GM12878 (cell line): ENCODE data around the gene GPLD1. TPM values are rescaled to one million over a fixed set of nuclear protein-coding genes. Genes with fewer than 3 reads are reported as not detected.

Source experiments
- ATAC-seq: fragments of 200-7000 bp; cut with Tn5 transposase; 3 replicates; pipeline ENCODE4 v1.9.1; 2020; ENCODE audit warnings: mild to moderate bottlenecking, moderate library complexity
- BruUV-seq: library from RNA; stranded (reverse); fragments of 400-500 nt; replicated peaks from 2 replicates; lab custom pipeline; 2021; lab: Mats Ljungman, UMichigan
- CTCF ChIA-PET: fragments of 300-600 bp; sonication (Branson Sonifier 250); formaldehyde crosslinking; extraction: SDS; loops from one replicate; lab custom pipeline; 2021; ENCODE audit warnings: inconsistent platforms; lab: Yijun Ruan, JAX
- POLR2A ChIA-PET: fragments of 350-600 bp; formaldehyde crosslinking; extraction: SDS; loops from one replicate; lab custom pipeline; 2021; ENCODE audit warnings: inconsistent platforms; lab: Charles Lee
- RAD21 ChIA-PET: fragments of 300-600 bp; sonication (Branson Sonifier 250); formaldehyde crosslinking; loops from one replicate; lab custom pipeline; 2023; ENCODE audit warnings: antibody characterized with exemption; ENCODE audit not compliant: unreplicated experiment; lab: Charles Lee
- SMC1A ChIA-PET: fragments of 300-600 bp; sonication (Branson Sonifier 250); formaldehyde crosslinking; loops from one replicate; lab custom pipeline; 2023; ENCODE audit not compliant: unreplicated experiment, uncharacterized antibody; lab: Charles Lee
- DNase-seq: peaks from one replicate; pipeline ENCODE4 v3.0.0-alpha.2; 2011; ENCODE audit warnings: low read depth, low spot score
- FAIRE-seq: peaks from 3 replicates; lab custom pipeline; 2011; peaks lifted over from hg19 to GRCh38; lab: Jason Lieb, UNC
- H2AFZ ChIP-seq: 2 replicates; pipeline ENCODE4 v1.6.0; 2011; ENCODE audit warnings: low read depth, low read length, control low read depth; ENCODE audit not compliant: control insufficient read depth
- H3K27ac ChIP-seq: 2 replicates; pipeline ENCODE4 v1.5.1; 2011; ENCODE audit warnings: control low read depth; ENCODE audit not compliant: control insufficient read depth, insufficient read depth
- H3K27me3 ChIP-seq, 2 experiments: replicated peaks in 1 of 2; 2 replicates each; pipeline versions ENCODE4 v1.6.0 to v1.6.1; 2011; ENCODE audit warnings: low read length in 1 of 2; ENCODE audit not compliant: control insufficient read depth in 2 of 2, insufficient read depth in 2 of 2
- H3K36me3 ChIP-seq, 2 experiments: 2 replicates each; pipeline ENCODE4 v1.5.1; 2011; ENCODE audit warnings: low read length in 1 of 2; ENCODE audit not compliant: control insufficient read depth in 2 of 2, insufficient read depth in 2 of 2
- H3K4me1 ChIP-seq: 2 replicates; pipeline ENCODE4 v1.6.1; 2011; ENCODE audit warnings: mild to moderate bottlenecking, low read length, moderate library complexity, mixed read lengths; ENCODE audit not compliant: control insufficient read depth, insufficient read depth
- H3K4me2 ChIP-seq: 2 replicates; pipeline ENCODE4 v1.6.0; 2011; ENCODE audit warnings: control low read depth; ENCODE audit not compliant: control insufficient read depth, insufficient read depth
- H3K4me3 ChIP-seq: fragments of 200-600 bp; sonication (generic); 2 replicates; pipeline ENCODE4 v1.5.1; 2016
- H3K79me2 ChIP-seq: 2 replicates; pipeline ENCODE4 v1.6.0; 2011; ENCODE audit warnings: low read length; ENCODE audit not compliant: control insufficient read depth, insufficient read depth
- H3K9ac ChIP-seq: 2 replicates; pipeline ENCODE4 v1.8.0; 2011; ENCODE audit warnings: low read length, control low read depth, mixed read lengths; ENCODE audit not compliant: control insufficient read depth, insufficient read depth
- H3K9me3 ChIP-seq: replicated peaks from 3 replicates; pipeline ENCODE4 v1.5.1; 2011; ENCODE audit warnings: mild to moderate bottlenecking, low read length; ENCODE audit not compliant: control insufficient read depth, insufficient read depth
- H4K20me1 ChIP-seq: 2 replicates; pipeline ENCODE4 v1.6.0; 2011; ENCODE audit not compliant: control insufficient read depth, insufficient read depth
- BCL3 ChIP-seq: IDR thresholded peaks from 2 replicates; pipeline ENCODE4 v1.6.1; 2011; ENCODE audit warnings: borderline replicate concordance, low read depth, mild to moderate bottlenecking, moderate library complexity, low read length; ENCODE audit not compliant: insufficient read depth, poor library complexity, severe bottlenecking
- DPF2 ChIP-seq: fragments of 450-650 bp; IDR thresholded peaks from 2 replicates; pipeline ENCODE4 v1.6.1; 2017; ENCODE audit warnings: mild to moderate bottlenecking
- FOXK2 ChIP-seq: fragments of 450-650 bp; IDR thresholded peaks from 2 replicates; pipeline ENCODE4 v1.6.1; 2017; ENCODE audit warnings: mild to moderate bottlenecking, moderate library complexity
- KAT2A ChIP-seq: conservative IDR thresholded peaks from 2 replicates; pipeline ENCODE4 v1.6.1; 2011; ENCODE audit warnings: low read depth, low read length; ENCODE audit not compliant: control insufficient read depth
- MXI1 ChIP-seq: fragments of 150-350 bp; IDR thresholded peaks from 2 replicates; pipeline ENCODE4 v1.6.1; 2011; ENCODE audit warnings: low read depth, mild to moderate bottlenecking, inconsistent platforms, low read length, improper control_type of control experiment
- NKRF ChIP-seq: fragments of 450-650 bp; conservative IDR thresholded peaks from 2 replicates; pipeline ENCODE4 v1.6.1; 2017; ENCODE audit warnings: mild to moderate bottlenecking, moderate library complexity
- RB1 ChIP-seq: fragments of 450-650 bp; formaldehyde crosslinking; IDR thresholded peaks from 2 replicates; pipeline ENCODE4 v1.6.1; 2017; ENCODE audit warnings: mild to moderate bottlenecking, borderline replicate concordance
- SIN3A ChIP-seq: IDR thresholded peaks from 2 replicates; pipeline ENCODE4 v1.6.1; 2012; ENCODE audit warnings: low read depth, low read length, improper control_type of control experiment
- SMAD1 ChIP-seq: fragments of 450-650 bp; IDR thresholded peaks from 2 replicates; pipeline ENCODE4 v1.6.1; 2018; ENCODE audit warnings: mild to moderate bottlenecking, low read depth; ENCODE audit not compliant: partially characterized antibody
- SMAD5 ChIP-seq: IDR thresholded peaks from 2 replicates; pipeline ENCODE4 v1.6.1; 2016; ENCODE audit warnings: antibody characterized with exemption, low read depth
- ZNF384 ChIP-seq: IDR thresholded peaks from 2 replicates; pipeline ENCODE4 v1.6.1; 2012; ENCODE audit warnings: low read depth, mild to moderate bottlenecking, low read length, improper control_type of control experiment, borderline replicate concordance
- WGBS: methylation state at CpG from one replicate; pipeline ENCODE4 v1.1.6; 2016; ENCODE audit warnings: low lambda C conversion rate; ENCODE audit not compliant: insufficient replicate concordance, insufficient coverage; ENCODE audit errors: missing lambda C conversion rate; 5-methylcytosine and 5-hydroxymethylcytosine counted together
- in situ Hi-C: fragments of 300-500 bp; cut with MboI; formaldehyde crosslinking; loops from 9 replicates; pipeline ENCODE4 v1.14.3; 2018; ENCODE audit warnings: mixed read lengths
- intact Hi-C: fragments of 100-400 bp; cut with micrococcal nuclease; formaldehyde crosslinking; loops from one replicate; pipeline ENCODE4 v1.14.2; 2022; ENCODE audit not compliant: unreplicated experiment
- polyA plus RNA-seq, 11 experiments: library from polyadenylated mRNA; depleted of rRNA in 4 of 11; unstranded in 6 of 11; stranded (reverse) in 5 of 11; fragments of >200 nt; fragmentation: Nextera tagmentation in 4 of 11; fragmentation: Illumina TruSeq in 1 of 11; extraction: Ambion mirVana in 4 of 11; extraction: Trizol in 1 of 11; gene quantifications; 1 replicate in 1 of 11; 2 replicates in 10 of 11; pipeline versions ENCODE4 v1.2.1 to v1.2.3, GENCODE V29; 2011 to 2016; ENCODE audit warnings: inconsistent platforms in 2 of 11, missing spikeins in 2 of 11, low read depth in 1 of 11
- total RNA-seq, 4 experiments: library from RNA; depleted of rRNA in 3 of 4; stranded (reverse); fragments of >200 nt in 3 of 4; fragmentation: Illumina TruSeq in 1 of 4; extraction: Trizol in 1 of 4; gene quantifications; 2 replicates each; pipeline versions ENCODE4 v1.2.1 to v1.2.3, GENCODE V29; 2013 to 2021
- TF ChIP-seq, protein P1 (sequence below): fragments of 450-650 bp; IDR thresholded peaks from 2 replicates; pipeline ENCODE4 v1.6.1; 2017; ENCODE audit warnings: mild to moderate bottlenecking, moderate library complexity
- TF ChIP-seq, protein P2 (sequence below): IDR thresholded peaks from 2 replicates; pipeline ENCODE4 v1.6.1; 2012; ENCODE audit warnings: low read depth, low read length, improper control_type of control experiment

Gene GPLD1
- total and polyA plus RNA-seq, 10 of the 15 experiments (the other 5 are each of a cell fraction or from before 2014, with no cell fraction given): 0.04 to 1.0 (median 0.69) TPM

DNA sequence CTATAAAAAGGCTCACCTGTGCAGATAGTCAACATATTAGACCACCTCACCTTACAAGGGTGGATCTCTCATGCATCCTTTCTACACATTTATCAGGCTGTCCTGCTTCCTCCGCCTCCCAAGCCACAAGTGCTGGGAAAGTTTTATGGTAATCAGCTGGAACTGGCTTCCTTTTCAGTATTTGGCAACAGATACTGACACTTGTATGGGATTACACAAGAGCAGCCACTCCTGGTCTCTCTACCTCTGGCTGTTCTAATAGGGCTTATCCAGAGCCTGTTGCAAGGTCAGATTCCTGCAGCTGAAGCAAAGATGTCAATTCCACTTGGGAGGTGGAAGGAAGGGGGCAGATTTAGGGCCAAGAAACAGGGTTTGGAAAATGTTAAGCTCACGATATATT, 503 bp upstream of the GPLD1 start:
- Histone ChIP-seq H4K20me1 (no peaks in the 10 kb centered on the region), H3K27me3 (no peaks in the 10 kb centered on the region), H3K4me2 (no peak overlapping the region), H3K27ac (no peak overlapping the region), H3K4me3 (no peak overlapping the region), H3K79me2 (no peaks in the 10 kb centered on the region), H3K36me3 (no peaks in the 10 kb centered on the region), H3K9me3 (no peaks in the 10 kb centered on the region), H3K9ac (no peak overlapping the region), H2AFZ (no peak overlapping the region), H3K4me1 (peaks cover 3% of the 10 kb centered on the region; the same call in 1 of the 2 replicates)
- DNase-seq (no peak), FAIRE-seq (no peak), ATAC-seq (no peak)
- intact Hi-C loops: no loop called here
- in situ Hi-C loops: no loop called here
- SMC1A ChIA-PET: interaction anchor here (1.4 to 2.2 kb wide), 2 partner anchors 31 to 33 kb away, joined by 6 to 7 read pairs; no protein-coding TSS in a partner anchor
- CTCF ChIA-PET: interaction anchor here (0.6 to 11.3 kb wide), 4 partner anchors 11 to 92 kb away, joined by 3 to 233 read pairs (median 4); no protein-coding TSS in a partner anchor
- 96% methylated on average over 2 of the region's 2 CpGs for WGBS
- RAD21 ChIA-PET: interaction anchor here (0.9 to 1.5 kb wide), 2 partner anchors 32 to 34 kb away, joined by 3 to 4 read pairs; no protein-coding TSS in a partner anchor
- no peak for TF ChIP-seq BCL3
- no peak for TF ChIP-seq DPF2
- TF ChIP-seq KAT2A: no peak
- no peak for TF ChIP-seq NKRF
- TF ChIP-seq SIN3A: no peak
- TF ChIP-seq SMAD5: no peak
- TF ChIP-seq FOXK2: no peak
- TF ChIP-seq, protein P1, sequence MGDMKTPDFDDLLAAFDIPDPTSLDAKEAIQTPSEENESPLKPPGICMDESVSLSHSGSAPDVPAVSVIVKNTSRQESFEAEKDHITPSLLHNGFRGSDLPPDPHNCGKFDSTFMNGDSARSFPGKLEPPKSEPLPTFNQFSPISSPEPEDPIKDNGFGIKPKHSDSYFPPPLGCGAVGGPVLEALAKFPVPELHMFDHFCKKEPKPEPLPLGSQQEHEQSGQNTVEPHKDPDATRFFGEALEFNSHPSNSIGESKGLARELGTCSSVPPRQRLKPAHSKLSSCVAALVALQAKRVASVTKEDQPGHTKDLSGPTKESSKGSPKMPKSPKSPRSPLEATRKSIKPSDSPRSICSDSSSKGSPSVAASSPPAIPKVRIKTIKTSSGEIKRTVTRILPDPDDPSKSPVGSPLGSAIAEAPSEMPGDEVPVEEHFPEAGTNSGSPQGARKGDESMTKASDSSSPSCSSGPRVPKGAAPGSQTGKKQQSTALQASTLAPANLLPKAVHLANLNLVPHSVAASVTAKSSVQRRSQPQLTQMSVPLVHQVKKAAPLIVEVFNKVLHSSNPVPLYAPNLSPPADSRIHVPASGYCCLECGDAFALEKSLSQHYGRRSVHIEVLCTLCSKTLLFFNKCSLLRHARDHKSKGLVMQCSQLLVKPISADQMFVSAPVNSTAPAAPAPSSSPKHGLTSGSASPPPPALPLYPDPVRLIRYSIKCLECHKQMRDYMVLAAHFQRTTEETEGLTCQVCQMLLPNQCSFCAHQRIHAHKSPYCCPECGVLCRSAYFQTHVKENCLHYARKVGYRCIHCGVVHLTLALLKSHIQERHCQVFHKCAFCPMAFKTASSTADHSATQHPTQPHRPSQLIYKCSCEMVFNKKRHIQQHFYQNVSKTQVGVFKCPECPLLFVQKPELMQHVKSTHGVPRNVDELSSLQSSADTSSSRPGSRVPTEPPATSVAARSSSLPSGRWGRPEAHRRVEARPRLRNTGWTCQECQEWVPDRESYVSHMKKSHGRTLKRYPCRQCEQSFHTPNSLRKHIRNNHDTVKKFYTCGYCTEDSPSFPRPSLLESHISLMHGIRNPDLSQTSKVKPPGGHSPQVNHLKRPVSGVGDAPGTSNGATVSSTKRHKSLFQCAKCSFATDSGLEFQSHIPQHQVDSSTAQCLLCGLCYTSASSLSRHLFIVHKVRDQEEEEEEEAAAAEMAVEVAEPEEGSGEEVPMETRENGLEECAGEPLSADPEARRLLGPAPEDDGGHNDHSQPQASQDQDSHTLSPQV: no peak
- TF ChIP-seq SMAD1: no peak
- TF ChIP-seq ZNF384: no peak
- no peak for TF ChIP-seq RB1
- TF ChIP-seq, protein P2, sequence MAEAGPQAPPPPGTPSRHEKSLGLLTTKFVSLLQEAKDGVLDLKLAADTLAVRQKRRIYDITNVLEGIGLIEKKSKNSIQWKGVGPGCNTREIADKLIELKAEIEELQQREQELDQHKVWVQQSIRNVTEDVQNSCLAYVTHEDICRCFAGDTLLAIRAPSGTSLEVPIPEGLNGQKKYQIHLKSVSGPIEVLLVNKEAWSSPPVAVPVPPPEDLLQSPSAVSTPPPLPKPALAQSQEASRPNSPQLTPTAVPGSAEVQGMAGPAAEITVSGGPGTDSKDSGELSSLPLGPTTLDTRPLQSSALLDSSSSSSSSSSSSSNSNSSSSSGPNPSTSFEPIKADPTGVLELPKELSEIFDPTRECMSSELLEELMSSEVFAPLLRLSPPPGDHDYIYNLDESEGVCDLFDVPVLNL: no peak
- no peak for TF ChIP-seq MXI1
- no TSS peak for BruUV-seq
- POLR2A ChIA-PET: no interaction called here
